Caco-2 (cell line): ENCODE measurements around the gene POLR1G. TPM values are rescaled to one million over a fixed set of nuclear protein-coding genes. Genes with fewer than 3 reads are reported as not detected.

Source experiments
- BruUV-seq: library from RNA; stranded (reverse); fragments of 400-500 nt; replicated peaks from 2 replicates; lab custom pipeline; 2021; lab: Mats Ljungman, UMichigan
- CTCF ChIA-PET: fragments of 300-600 bp; sonication (Branson Sonifier 250); formaldehyde crosslinking; loops from one replicate; lab custom pipeline; 2022; ENCODE audit warnings: antibody characterized with exemption; lab: Charles Lee
- POLR2A ChIA-PET: fragments of 300-600 bp; sonication (Branson Sonifier 250); formaldehyde crosslinking; loops from one replicate; lab custom pipeline; 2022; ENCODE audit warnings: antibody characterized with exemption; lab: Charles Lee
- DNase-seq, 2 experiments: peaks; one replicate each; pipeline versions ENCODE4 v3.0.0 to v3.0.0-alpha.2; 2020 to 2022
- H3K27me3 ChIP-seq: replicated peaks from 2 replicates; pipeline ENCODE4 v1.6.0; 2011; ENCODE audit warnings: low read length; ENCODE audit not compliant: control insufficient read depth, insufficient read depth
- H3K36me3 ChIP-seq: 2 replicates; pipeline ENCODE4 v1.5.1; 2011; ENCODE audit warnings: low read length; ENCODE audit not compliant: control insufficient read depth, insufficient read depth
- H3K4me1 ChIP-seq: fragments of 250-450 bp; sonication (Bioruptor Pico); 2 replicates; pipeline ENCODE4 v1.5.1; 2020; ENCODE audit warnings: mild to moderate bottlenecking
- H3K4me3 ChIP-seq: 2 replicates; pipeline ENCODE4 v1.5.1; 2011; ENCODE audit warnings: low read depth, mild to moderate bottlenecking, control low read depth, low read length
- H3K9me3 ChIP-seq: fragments of 250-450 bp; sonication (Bioruptor Pico); 2 replicates; pipeline ENCODE4 v1.5.1; 2020; ENCODE audit warnings: mild to moderate bottlenecking, moderate library complexity
- H3K27ac Mint-ChIP-seq: one replicate; pipeline ENCODE4 v1.8.0; 2022; ENCODE audit warnings: mixed read lengths; ENCODE audit not compliant: unreplicated experiment
- H3K27me3 Mint-ChIP-seq: one replicate; pipeline ENCODE4 v1.8.0; 2022; ENCODE audit warnings: mixed read lengths; ENCODE audit not compliant: insufficient read depth, unreplicated experiment
- H3K36me3 Mint-ChIP-seq: one replicate; pipeline ENCODE4 v1.8.0; 2022; ENCODE audit warnings: mild to moderate bottlenecking, mixed read lengths; ENCODE audit not compliant: insufficient read depth, unreplicated experiment
- H3K4me1 Mint-ChIP-seq: one replicate; pipeline ENCODE4 v1.8.0; 2022; ENCODE audit warnings: low read depth, mixed read lengths; ENCODE audit not compliant: unreplicated experiment
- H3K4me3 Mint-ChIP-seq: one replicate; pipeline ENCODE4 v1.8.0; 2022; ENCODE audit warnings: mild to moderate bottlenecking, moderate library complexity, mixed read lengths; ENCODE audit not compliant: unreplicated experiment
- H3K9me3 Mint-ChIP-seq: one replicate; pipeline ENCODE4 v1.8.0; 2022; ENCODE audit warnings: mixed read lengths; ENCODE audit not compliant: unreplicated experiment
- CTCF ChIP-seq, 2 experiments: fragments of 200-600 bp in 1 of 2; IDR thresholded peaks; 1 replicate in 1 of 2; 2 replicates in 1 of 2; pipeline versions ENCODE4 v1.5.1 to v1.8.0; 2011 to 2022; ENCODE audit warnings: antibody characterized with exemption in 1 of 2, control low read depth in 1 of 2, inconsistent platforms in 1 of 2, low read depth in 1 of 2, low read length in 1 of 2, mild to moderate bottlenecking in 1 of 2, moderate library complexity in 1 of 2; ENCODE audit not compliant: insufficient read depth in 1 of 2, severe bottlenecking in 1 of 2, unreplicated experiment in 1 of 2
- intact Hi-C: fragments of 100-400 bp; cut with micrococcal nuclease; formaldehyde crosslinking; loops from one replicate; pipeline ENCODE4 v1.10.0; 2022; ENCODE audit not compliant: unreplicated experiment
- total RNA-seq: library from RNA; stranded (reverse); gene quantifications from 2 replicates; pipeline ENCODE4 v1.2.3, GENCODE V29; 2022

POLR1G gene
- total RNA-seq, 1 experiment from 2014 or later: 27.7 TPM

GRCh38 chr19:45368127-45368526 is 38.3 kb upstream of the POLR1G start:
- no TSS peak for BruUV-seq
- Histone ChIP-seq H3K27me3 (no peaks in the 10 kb centered on the region), H3K9me3 (no peaks in the 10 kb centered on the region), H3K4me1 (no peaks in the 10 kb centered on the region), H3K36me3 (no peaks in the 10 kb centered on the region), H3K4me3 (no peak overlapping the region)
- Mint-ChIP-seq H3K4me1 (peaks cover 7% of the 10 kb centered on the region), H3K36me3 (peaks cover 37% of the 10 kb centered on the region), H3K27ac (no peak overlapping the region), H3K9me3 (no peaks in the 10 kb centered on the region), H3K27me3 (no peaks in the 10 kb centered on the region), H3K4me3 (no peak overlapping the region)
- TF ChIP-seq CTCF (IDR thresholded peaks at IDR 0.05; ENCODE audit: insufficient read depth in 1 of 2, low read depth in 1 of 2, low read length in 1 of 2, severe bottlenecking in 1 of 2, unreplicated experiment in 1 of 2): no peak
- ChIA-PET POLR2A (no interaction called here), CTCF (interaction anchor here (1.4 kb wide), 1 partner anchor 36 kb away, joined by 3 read pairs; no protein-coding TSS in a partner anchor)
- intact Hi-C loops: no loop called here
- DNase-seq: no peak

DNA sequence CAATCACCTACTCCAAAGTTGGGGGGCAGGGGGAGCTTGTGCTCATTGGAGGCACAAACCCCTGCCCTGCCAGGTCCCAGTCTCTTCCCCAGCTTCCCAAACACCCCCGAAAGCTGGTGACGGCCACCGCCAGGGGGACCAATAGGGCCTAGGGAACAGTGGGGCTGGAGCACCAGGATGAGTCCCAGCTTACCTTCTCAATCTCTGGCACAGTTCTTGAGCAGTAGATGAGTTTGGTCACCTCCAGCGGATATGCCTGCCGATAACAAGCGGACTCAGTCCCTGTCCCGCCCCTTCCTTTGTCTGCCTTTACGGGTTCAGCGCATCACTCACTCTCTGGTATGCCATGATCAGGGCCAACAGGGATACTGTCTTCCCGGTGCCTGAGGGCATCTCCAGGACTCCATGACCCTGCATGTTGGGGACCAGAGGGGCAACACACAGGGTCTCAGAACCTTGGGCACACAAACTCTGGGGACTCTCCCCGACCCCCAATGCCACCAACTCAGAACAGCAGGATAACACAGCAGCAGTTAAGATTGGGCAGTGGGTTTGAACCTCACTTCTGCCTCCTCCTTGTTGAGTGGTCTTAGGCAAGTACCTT is 37.6 kb upstream of the POLR1G start:
- no peak for TF ChIP-seq CTCF (IDR thresholded peaks at IDR 0.05; ENCODE audit: insufficient read depth in 1 of 2, low read depth in 1 of 2, low read length in 1 of 2, severe bottlenecking in 1 of 2, unreplicated experiment in 1 of 2)

GRCh38 chr19:45370410-45371204 is 35.8 kb upstream of the POLR1G start, which contains the start of gene ERCC2:
ERCC2 (minus strand) TSS chr19:45370573; CDS start chr19:45370540, 33 bp downstream.
- Mint-ChIP-seq H3K27me3 (no peaks in the 10 kb centered on the region), H3K4me3 (peak within 1 kb of the TSS; percentile 78), H3K9me3 (no peaks in the 10 kb centered on the region), H3K36me3 (peaks cover 33% of the 10 kb centered on the region), H3K27ac (peak within 1 kb of the TSS; percentile 93), H3K4me1 (peaks cover 7% of the 10 kb centered on the region)
- Histone ChIP-seq H3K27me3 (no peaks in the 10 kb centered on the region), H3K36me3 (no peaks in the 10 kb centered on the region), H3K4me3 (peak within 1 kb of the TSS; percentile 87), H3K9me3 (no peaks in the 10 kb centered on the region), H3K4me1 (peaks cover 1% of the 10 kb centered on the region)
- ChIA-PET CTCF (interaction anchor here (0.7 to 0.8 kb wide), 2 partner anchors 69 to 133 kb away, joined by 3 to 6 read pairs; no protein-coding TSS in a partner anchor), POLR2A (interaction anchor here (0.6 to 1.0 kb wide), 2 partner anchors 35 to 331 kb away, joined by 3 read pairs; partner anchors contain the start of gene CLASRP)
- TF ChIP-seq CTCF (IDR thresholded peaks at IDR 0.05; ENCODE audit: insufficient read depth in 1 of 2, low read depth in 1 of 2, low read length in 1 of 2, severe bottlenecking in 1 of 2, unreplicated experiment in 1 of 2): no peak
- intact Hi-C loops: loop anchor here (2.0 kb wide), 1 partner anchor 34 kb away; the partner anchor contains the start of gene PPP1R13L
- TSS peak; percentile 91 for BruUV-seq
- DNase-seq: peak; percentile 100

More for the DNA sequence above, 37.6 kb upstream of the POLR1G start:
- Mint-ChIP-seq H3K9me3 (no peaks in the 10 kb centered on the region), H3K4me3 (peak overlapping the region; percentile 38), H3K27me3 (no peaks in the 10 kb centered on the region), H3K27ac (no peak overlapping the region), H3K4me1 (peaks cover 7% of the 10 kb centered on the region), H3K36me3 (peaks cover 37% of the 10 kb centered on the region)
- no peaks in the 10 kb centered on the region for H3K36me3 ChIP-seq
- BruUV-seq: no TSS peak
- ChIA-PET CTCF (interaction anchor here (1.4 kb wide), 1 partner anchor 35 kb away, joined by 3 read pairs; no protein-coding TSS in a partner anchor), POLR2A (no interaction called here)
- H3K4me3 ChIP-seq: no peak overlapping the region
- no peaks in the 10 kb centered on the region for H3K27me3 ChIP-seq
- intact Hi-C loops: no loop called here
- DNase-seq: no peak
- no peaks in the 10 kb centered on the region for H3K9me3 ChIP-seq
- no peaks in the 10 kb centered on the region for H3K4me1 ChIP-seq
